A673 (cell line): ENCODE results near the gene NCAPH2. TPM values are rescaled to one million over a fixed set of nuclear protein-coding genes. Genes with fewer than 3 reads are reported as not detected.

ENCODE experiments used
- BruUV-seq: library from RNA; stranded (reverse); fragments of 400-500 nt; replicated peaks from 2 replicates; lab custom pipeline; 2021; lab: Mats Ljungman, UMichigan
- CTCF ChIA-PET: fragments of 300-600 bp; sonication (Branson Sonifier 250); formaldehyde crosslinking; loops from one replicate; lab custom pipeline; 2022; ENCODE audit warnings: antibody characterized with exemption; lab: Charles Lee
- POLR2A ChIA-PET: fragments of 300-600 bp; sonication (Branson Sonifier 250); formaldehyde crosslinking; loops from one replicate; lab custom pipeline; 2022; ENCODE audit warnings: antibody characterized with exemption; ENCODE audit not compliant: low non-redundant PET; lab: Charles Lee
- DNase-seq: peaks from one replicate; pipeline ENCODE4 v3.0.0-alpha.2; 2015; ENCODE audit warnings: low spot score
- H3K27ac ChIP-seq: fragments of 200-600 bp; sonication (generic); 2 replicates; pipeline ENCODE4 v1.5.1; 2016; ENCODE audit warnings: mixed run types, low read depth, mild to moderate bottlenecking, mixed read lengths, antibody characterized with exemption, low read length; ENCODE audit not compliant: poor library complexity, severe bottlenecking
- H3K27me3 ChIP-seq: fragments of 200-600 bp; sonication (generic); replicated peaks from 2 replicates; pipeline ENCODE4 v1.6.1; 2017; ENCODE audit warnings: mixed run types, low read depth, mild to moderate bottlenecking, mixed read lengths, antibody characterized with exemption, low read length; ENCODE audit not compliant: insufficient read depth, poor library complexity
- H3K36me3 ChIP-seq: fragments of 200-600 bp; sonication (generic); 2 replicates; pipeline ENCODE4 v1.6.1; 2016; ENCODE audit warnings: mixed run types, mild to moderate bottlenecking, mixed read lengths, antibody characterized with exemption, low read length; ENCODE audit not compliant: insufficient read depth, poor library complexity, severe bottlenecking
- H3K4me1 ChIP-seq: fragments of 200-600 bp; sonication (generic); 2 replicates; pipeline ENCODE4 v1.6.1; 2017; ENCODE audit warnings: mixed run types, mild to moderate bottlenecking, mixed read lengths, antibody characterized with exemption, low read length; ENCODE audit not compliant: insufficient read depth, poor library complexity, severe bottlenecking
- H3K4me3 ChIP-seq: fragments of 200-600 bp; sonication (generic); 2 replicates; pipeline ENCODE4 v1.5.1; 2016; ENCODE audit warnings: low read depth, mixed run types, mild to moderate bottlenecking, mixed read lengths, low read length; ENCODE audit not compliant: poor library complexity, severe bottlenecking
- H3K9me3 ChIP-seq: fragments of 200-600 bp; sonication (generic); 2 replicates; pipeline ENCODE4 v1.6.1; 2016; ENCODE audit warnings: mixed run types, low read depth, mild to moderate bottlenecking, mixed read lengths, antibody characterized with exemption, low read length; ENCODE audit not compliant: poor library complexity, severe bottlenecking
- CTCF ChIP-seq: fragments of 300-800, 200-600 bp; sonication (generic); conservative IDR thresholded peaks from 2 replicates; pipeline ENCODE4 v1.5.1; 2017; ENCODE audit warnings: low read depth, mild to moderate bottlenecking, antibody characterized with exemption, low read length, moderate library complexity, mixed read lengths
- EZH2 ChIP-seq: fragments of 200-600 bp; sonication (generic); IDR thresholded peaks from 2 replicates; pipeline ENCODE4 v1.6.1; 2017; ENCODE audit warnings: borderline replicate concordance, low read depth, mild to moderate bottlenecking, mixed read lengths, antibody characterized with exemption, low read length; ENCODE audit not compliant: poor library complexity, severe bottlenecking
- intact Hi-C: fragments of 100-400 bp; cut with micrococcal nuclease; formaldehyde crosslinking; loops from one replicate; pipeline ENCODE4 v1.10.0; 2022; ENCODE audit not compliant: unreplicated experiment
- total RNA-seq: library from RNA; stranded (reverse); gene quantifications from 2 replicates; pipeline ENCODE4 v1.2.3, GENCODE V29; 2021

NCAPH2 gene
- total RNA-seq, 1 experiment from 2014 or later = 135 TPM

GRCh38 chr22:50570861-50571260 lies 62.8 kb downstream of the NCAPH2 start:
- no peaks in the 10 kb centered on the region for H3K27me3 ChIP-seq
- peaks cover 12% of the 10 kb centered on the region for H3K36me3 ChIP-seq
- intact Hi-C loops = no loop called here
- TF ChIP-seq CTCF = no peak
- no peak for DNase-seq
- no peak overlapping the region for H3K27ac ChIP-seq
- no peak overlapping the region for H3K4me3 ChIP-seq
- no peaks in the 10 kb centered on the region for H3K9me3 ChIP-seq
- ChIA-PET CTCF (no interaction called here), POLR2A (no interaction called here)
- no TSS peak for BruUV-seq
- H3K4me1 ChIP-seq = no peaks in the 10 kb centered on the region

- no peaks in the 10 kb centered on the region for H3K27me3 ChIP-seq
- no peaks in the 10 kb centered on the region for H3K4me1 ChIP-seq
- intact Hi-C loops = no loop called here
- CTCF ChIA-PET = no interaction called here
- H3K9me3 ChIP-seq = no peaks in the 10 kb centered on the region
- POLR2A ChIA-PET = no interaction called here
- H3K36me3 ChIP-seq = peaks cover 12% of the 10 kb centered on the region
- no peak for DNase-seq
- TF ChIP-seq CTCF = no peak
- TF ChIP-seq EZH2 = no peak
- H3K27ac ChIP-seq = no peak overlapping the region
- H3K4me3 ChIP-seq = no peak overlapping the region
- no TSS peak for BruUV-seq
These were observed 63.5 kb downstream of the NCAPH2 start for GRCh38 chr22:50571264-50572175.

GRCh38 chr22:50572965-50573364 lies 64.9 kb downstream of the NCAPH2 start:
- POLR2A ChIA-PET = no interaction called here
- TF ChIP-seq CTCF = no peak
- Histone ChIP-seq H3K9me3 (no peaks in the 10 kb centered on the region), H3K27ac (no peak overlapping the region), H3K4me1 (no peaks in the 10 kb centered on the region), H3K27me3 (no peaks in the 10 kb centered on the region), H3K4me3 (no peak overlapping the region), H3K36me3 (peaks cover 12% of the 10 kb centered on the region)
- no TSS peak for BruUV-seq
- DNase-seq = no peak
- CTCF ChIA-PET = no interaction called here
- intact Hi-C loops = no loop called here
